ENCODE data around the gene CNIH2. TPM values are rescaled to one million over a fixed set of nuclear protein-coding genes. Genes with fewer than 3 reads are reported as not detected.

The CNIH2 gene
- total RNA-seq: under 1 TPM in 1 of 3 donors, not detected in 2; 0.48 TPM

DNA sequence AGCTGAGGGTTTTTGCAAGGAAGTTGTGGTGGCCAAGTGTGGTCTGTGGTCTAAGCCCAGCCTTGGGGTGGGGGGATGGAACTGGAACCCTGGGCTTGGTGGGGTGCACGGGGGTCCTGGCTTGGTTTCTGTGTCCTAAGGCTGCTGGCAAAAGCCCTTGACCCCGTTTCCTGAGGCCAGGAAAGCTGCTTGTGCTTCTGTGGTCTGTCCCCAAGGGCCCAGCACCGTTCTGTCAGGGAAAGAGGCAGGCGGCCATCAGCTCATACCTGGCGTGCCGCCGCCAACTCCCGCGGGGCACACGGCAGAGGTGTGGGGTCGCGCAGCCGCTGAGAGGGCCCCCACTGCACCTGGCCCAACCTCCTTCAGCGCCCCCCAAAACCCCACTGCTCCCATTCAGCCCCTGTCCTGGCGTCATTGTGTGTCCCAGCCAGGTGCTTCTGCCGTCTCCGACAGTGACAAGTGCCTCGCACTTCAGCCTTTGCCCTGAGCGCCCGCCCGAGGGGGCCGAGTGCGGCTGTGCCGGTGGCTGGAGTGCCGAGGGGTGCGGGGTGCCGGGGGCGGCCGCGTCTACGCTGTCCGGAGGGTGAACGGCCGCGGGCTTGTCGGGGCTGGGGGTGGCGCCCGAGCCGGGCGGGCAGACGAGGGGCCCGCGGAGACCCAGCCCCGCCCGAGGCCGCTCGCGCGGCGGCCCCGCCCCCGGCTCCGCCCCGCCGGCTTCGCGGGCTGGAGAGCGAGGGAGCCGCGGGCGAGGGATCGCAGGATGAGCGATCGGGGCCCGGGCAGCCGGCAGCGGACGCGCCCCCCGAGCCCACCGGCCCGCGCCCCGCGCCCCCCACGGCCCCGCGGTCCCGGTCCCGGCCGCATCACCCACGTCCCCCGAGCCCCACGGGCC, at the start of gene CNIH2:
CNIH2 (plus strand) TSS at position 705 of the 892 bp plus-strand sequence. CDS start 282 bp downstream, outside the sequence.
- Histone ChIP-seq H3K4me1 (peaks cover 0 to 4% of the 10 kb centered on the region in 2 donors), H3K27me3 (no peaks in the 10 kb centered on the region), H3K36me3 (peaks cover 7% of the 10 kb centered on the region), H3K27ac (peak within 1 kb of the TSS; percentile 27 to 40), H3K9me3 (no peaks in the 10 kb centered on the region), H3K4me3 (peak within 1 kb of the TSS; percentile 18 to 70 (median 42))
- no peak for DNase-seq (ENCODE audit: low spot score in 2 of 2)
- no peak for TF ChIP-seq POLR2AphosphoS5 (IDR thresholded peaks at IDR 0.05)
- TF ChIP-seq POLR2A (IDR thresholded peaks at IDR 0.05): no peak
- TF ChIP-seq, protein P1, sequence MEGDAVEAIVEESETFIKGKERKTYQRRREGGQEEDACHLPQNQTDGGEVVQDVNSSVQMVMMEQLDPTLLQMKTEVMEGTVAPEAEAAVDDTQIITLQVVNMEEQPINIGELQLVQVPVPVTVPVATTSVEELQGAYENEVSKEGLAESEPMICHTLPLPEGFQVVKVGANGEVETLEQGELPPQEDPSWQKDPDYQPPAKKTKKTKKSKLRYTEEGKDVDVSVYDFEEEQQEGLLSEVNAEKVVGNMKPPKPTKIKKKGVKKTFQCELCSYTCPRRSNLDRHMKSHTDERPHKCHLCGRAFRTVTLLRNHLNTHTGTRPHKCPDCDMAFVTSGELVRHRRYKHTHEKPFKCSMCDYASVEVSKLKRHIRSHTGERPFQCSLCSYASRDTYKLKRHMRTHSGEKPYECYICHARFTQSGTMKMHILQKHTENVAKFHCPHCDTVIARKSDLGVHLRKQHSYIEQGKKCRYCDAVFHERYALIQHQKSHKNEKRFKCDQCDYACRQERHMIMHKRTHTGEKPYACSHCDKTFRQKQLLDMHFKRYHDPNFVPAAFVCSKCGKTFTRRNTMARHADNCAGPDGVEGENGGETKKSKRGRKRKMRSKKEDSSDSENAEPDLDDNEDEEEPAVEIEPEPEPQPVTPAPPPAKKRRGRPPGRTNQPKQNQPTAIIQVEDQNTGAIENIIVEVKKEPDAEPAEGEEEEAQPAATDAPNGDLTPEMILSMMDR (IDR thresholded peaks at IDR 0.05): no peak
- intact Hi-C loops (cut with DNase I; ENCODE audit: low total_unique reads): no loop called here

DNA sequence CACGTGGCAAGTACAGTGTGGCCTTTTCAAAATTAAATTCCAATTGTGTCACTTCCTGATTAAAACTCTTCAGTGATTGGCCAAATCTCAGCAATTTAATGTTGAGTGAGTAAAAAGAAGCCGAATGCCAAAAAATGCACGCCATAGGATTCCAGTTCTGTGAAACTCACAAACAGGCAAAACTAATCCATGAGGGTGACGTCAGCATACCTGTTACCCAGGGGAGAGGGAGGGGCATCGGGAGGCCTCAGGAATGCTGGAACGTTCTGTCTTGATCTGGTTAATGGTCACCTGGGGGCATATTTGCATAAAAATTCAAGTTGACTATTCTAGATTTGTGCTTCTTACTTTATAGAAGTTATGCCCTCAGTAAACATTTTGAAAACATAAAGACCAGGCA, 49.5 kb upstream of the CNIH2 start:
- Histone ChIP-seq H3K4me3 (no peak overlapping the region), H3K9me3 (no peaks in the 10 kb centered on the region), H3K27ac (no peak overlapping the region), H3K36me3 (no peaks in the 10 kb centered on the region), H3K27me3 (no peaks in the 10 kb centered on the region), H3K4me1 (no peaks in the 10 kb centered on the region)
- TF ChIP-seq, protein P1 (IDR thresholded peaks at IDR 0.05): no peak
- TF ChIP-seq POLR2A (IDR thresholded peaks at IDR 0.05) (no peak), POLR2AphosphoS5 (IDR thresholded peaks at IDR 0.05) (no peak)
- no peak for DNase-seq (ENCODE audit: low spot score in 2 of 2)
- intact Hi-C loops (cut with DNase I; ENCODE audit: low total_unique reads): no loop called here

DNA sequence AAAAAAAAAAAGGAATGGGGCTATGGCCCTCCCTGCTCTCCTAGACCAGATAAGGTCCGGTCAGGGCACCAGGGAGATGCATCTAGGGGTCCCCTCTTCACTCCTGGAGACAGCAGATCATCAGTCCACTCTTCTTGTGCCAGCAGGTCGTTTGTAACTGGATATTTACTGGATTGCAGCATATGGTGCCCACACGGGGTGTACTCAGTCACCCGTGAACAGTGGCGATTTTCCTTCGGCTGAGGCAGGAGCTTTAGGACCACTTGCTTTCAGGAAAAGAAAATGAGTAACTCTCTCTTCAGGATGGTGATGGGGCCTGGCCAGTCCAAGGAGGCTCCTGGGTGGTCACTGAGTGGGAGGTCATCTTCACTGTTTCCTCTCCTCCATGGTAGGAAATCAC, 47.8 kb upstream of the CNIH2 start:
- H3K36me3 ChIP-seq: no peaks in the 10 kb centered on the region
- TF ChIP-seq, protein P1 (IDR thresholded peaks at IDR 0.05): no peak
- TF ChIP-seq POLR2AphosphoS5 (IDR thresholded peaks at IDR 0.05) (no peak), POLR2A (IDR thresholded peaks at IDR 0.05) (no peak)
- H3K4me3 ChIP-seq: no peak overlapping the region
- DNase-seq (ENCODE audit: low spot score in 2 of 2): no peak
- H3K27me3 ChIP-seq: no peaks in the 10 kb centered on the region
- no peaks in the 10 kb centered on the region for H3K9me3 ChIP-seq
- no peaks in the 10 kb centered on the region for H3K4me1 ChIP-seq
- no peak overlapping the region for H3K27ac ChIP-seq
- intact Hi-C loops (cut with DNase I; ENCODE audit: low total_unique reads): no loop called here

DNA sequence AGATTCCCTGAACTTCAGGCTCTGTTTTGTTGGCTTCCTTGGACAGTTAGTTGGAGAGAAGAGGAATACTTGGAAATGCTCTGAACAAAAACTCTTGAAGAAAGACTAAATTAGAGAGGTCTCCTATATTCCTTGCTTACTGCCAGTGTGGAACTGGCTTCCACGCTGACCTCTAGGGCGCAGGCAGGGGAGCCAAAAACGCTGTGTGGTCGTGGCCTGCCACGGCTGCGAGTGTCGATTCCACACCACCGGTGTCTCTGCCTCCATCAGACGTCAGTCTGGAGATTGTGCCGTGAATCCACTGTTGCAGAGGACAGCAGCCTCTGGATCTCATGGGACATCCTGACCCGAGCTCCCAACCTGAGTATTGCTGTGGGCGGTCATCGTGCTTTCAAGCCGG, 47.0 kb upstream of the CNIH2 start:
- no peak for DNase-seq (ENCODE audit: low spot score in 2 of 2)
- Histone ChIP-seq H3K4me3 (no peak overlapping the region), H3K4me1 (no peaks in the 10 kb centered on the region), H3K27me3 (no peaks in the 10 kb centered on the region), H3K36me3 (no peaks in the 10 kb centered on the region), H3K9me3 (no peaks in the 10 kb centered on the region), H3K27ac (no peak overlapping the region)
- no peak for TF ChIP-seq POLR2A (IDR thresholded peaks at IDR 0.05)
- no peak for TF ChIP-seq POLR2AphosphoS5 (IDR thresholded peaks at IDR 0.05)
- TF ChIP-seq, protein P1 (IDR thresholded peaks at IDR 0.05): no peak
- intact Hi-C loops (cut with DNase I; ENCODE audit: low total_unique reads): no loop called here

DNA sequence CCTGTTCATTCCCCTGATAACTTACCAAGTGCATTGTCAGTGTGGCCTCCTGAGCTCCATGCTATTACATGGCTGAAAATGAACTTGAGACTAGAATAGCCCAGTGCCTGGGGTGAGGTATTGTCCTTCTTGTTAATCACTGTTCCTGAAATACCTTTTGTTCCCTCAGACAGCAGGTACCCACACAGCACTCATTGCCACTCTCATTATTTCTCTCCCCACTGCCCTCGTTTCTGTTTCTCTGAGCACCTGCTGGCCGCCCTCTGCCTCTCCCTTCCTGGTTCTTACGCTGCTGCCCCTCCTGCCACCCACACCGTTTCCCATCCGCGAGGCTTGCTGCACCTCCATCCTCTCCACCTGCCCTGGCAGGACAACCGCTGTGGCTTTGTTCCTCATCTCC, 46.4 kb upstream of the CNIH2 start:
- DNase-seq (ENCODE audit: low spot score in 2 of 2): no peak
- no peaks in the 10 kb centered on the region for H3K36me3 ChIP-seq
- intact Hi-C loops (cut with DNase I; ENCODE audit: low total_unique reads): no loop called here
- H3K9me3 ChIP-seq: no peaks in the 10 kb centered on the region
- H3K27ac ChIP-seq: no peak overlapping the region
- H3K4me3 ChIP-seq: no peak overlapping the region
- H3K27me3 ChIP-seq: no peaks in the 10 kb centered on the region
- TF ChIP-seq POLR2A (IDR thresholded peaks at IDR 0.05): no peak
- no peaks in the 10 kb centered on the region for H3K4me1 ChIP-seq
